ENCODE data around the gene CTNNAL1. TPM values are rescaled to one million over a fixed set of nuclear protein-coding genes. Genes with fewer than 3 reads are reported as not detected.

The CTNNAL1 gene
- total and polyA plus RNA-seq, 9 of the 15 experiments (the other 6 are each of a cell fraction or from before 2014, with no cell fraction given), result 23.2 to 78.0 (median 46.7) TPM

DNA sequence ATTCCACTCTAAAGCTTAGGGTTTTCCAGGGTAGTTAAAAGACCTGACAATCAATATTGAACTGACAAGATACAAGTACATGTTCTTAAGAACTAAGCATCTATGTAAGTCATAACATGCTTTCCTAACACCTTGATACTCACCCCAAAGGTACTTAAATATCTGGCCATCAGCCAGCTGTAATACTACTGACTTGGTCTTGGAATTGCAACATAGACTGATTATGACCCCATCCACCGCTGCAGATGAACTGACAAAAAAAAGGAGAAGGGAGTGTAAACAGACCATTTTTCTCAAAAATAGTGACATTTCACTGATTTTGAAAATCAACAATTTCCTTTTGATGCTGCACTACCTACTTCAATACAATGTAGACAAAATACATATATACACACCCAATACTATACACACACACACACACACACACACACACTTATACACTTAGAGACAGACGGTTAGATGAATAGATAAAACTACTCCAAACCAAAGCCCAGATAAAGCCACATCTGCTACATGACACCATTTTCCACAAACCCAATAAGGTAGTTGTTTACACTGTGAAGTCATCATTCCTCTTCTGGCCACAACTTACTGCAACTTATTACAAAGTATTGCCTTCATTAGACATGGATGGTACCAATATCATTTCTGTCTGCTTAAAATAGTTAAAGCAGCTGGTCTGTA is 109.7 kb downstream of the CTNNAL1 start (continued):
- TF ChIP-seq ZNF212 (CRISPR knock-in tag; IDR thresholded peaks at IDR 0.05) (no peak), NCOA4 (IDR thresholded peaks at IDR 0.05; ENCODE audit: partially characterized antibody) (no peak), CCNT2 (IDR thresholded peaks at IDR 0.05; ENCODE audit: borderline replicate concordance, extremely low read depth, insufficient read length, low read depth, low read length) (no peak), ZNF717 (CRISPR knock-in tag; IDR thresholded peaks at IDR 0.05) (no peak), KAT7 (CRISPR knock-in tag; IDR thresholded peaks at IDR 0.05; ENCODE audit: borderline replicate concordance) (no peak), PCBP1 (IDR thresholded peaks at IDR 0.05; ENCODE audit: low read depth, low read length, poor library complexity, severe bottlenecking) (no peak), RUNX1 (IDR thresholded peaks at IDR 0.05; ENCODE audit: low read depth) (no peak), RAD51 (IDR thresholded peaks at IDR 0.05; ENCODE audit: borderline replicate concordance, low read depth) (no peak), HNRNPL (IDR thresholded peaks at IDR 0.05; ENCODE audit: low read depth, low read length) (no peak), XRCC5 (IDR thresholded peaks at IDR 0.05; ENCODE audit: low read depth, low read length) (no peak), SMAD1 (IDR thresholded peaks at IDR 0.05; ENCODE audit: low read depth, low read length, partially characterized antibody) (no peak), ZNF407 (IDR thresholded peaks at IDR 0.05; ENCODE audit: low read depth) (no peak), MTF1 (CRISPR knock-in tag; IDR thresholded peaks at IDR 0.05; ENCODE audit: borderline replicate concordance) (no peak), MEF2A (IDR thresholded peaks at IDR 0.05; ENCODE audit: control insufficient read depth, low read depth, low read length) (no peak), POLR2AphosphoS2 (IDR thresholded peaks at IDR 0.05; ENCODE audit: low read length) (no peak), MYC (IDR thresholded peaks at IDR 0.05; ENCODE audit: low read depth, low read length) (0 out of 2 replicates have a peak, but pooled peaks have one; percentile 39), MYC (CRISPR knock-in tag; IDR thresholded peaks at IDR 0.05; ENCODE audit: borderline replicate concordance, low read depth) (no peak), ETV6 (IDR thresholded peaks at IDR 0.05; ENCODE audit: borderline replicate concordance in 1 of 2, low read depth in 2 of 2, low read length in 1 of 2) (no peak), ETV6 (CRISPR knock-in tag; IDR thresholded peaks at IDR 0.05; ENCODE audit: borderline replicate concordance) (no peak)
- TF ChIP-seq, protein P1, sequence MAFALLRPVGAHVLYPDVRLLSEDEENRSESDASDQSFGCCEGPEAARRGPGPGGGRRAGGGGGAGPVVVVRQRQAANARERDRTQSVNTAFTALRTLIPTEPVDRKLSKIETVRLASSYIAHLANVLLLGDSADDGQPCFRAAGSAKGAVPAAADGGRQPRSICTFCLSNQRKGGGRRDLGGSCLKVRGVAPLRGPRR (CRISPR knock-in tag; IDR thresholded peaks at IDR 0.05), result no peak
